KOPT-K1 (cell line): Measurements from ENCODE around the gene ABCC1.

ENCODE experiments used
- H3K27ac ChIP-seq: fragments of 200-600 bp; sonication (generic); 2 replicates; pipeline ENCODE4 v1.5.1; 2016; ENCODE audit warnings: antibody characterized with exemption, mild to moderate bottlenecking, low read depth, low read length; ENCODE audit not compliant: poor library complexity, severe bottlenecking
- H3K36me3 ChIP-seq: fragments of 200-600 bp; sonication (generic); 2 replicates; pipeline ENCODE4 v1.5.1; 2017; ENCODE audit warnings: antibody characterized with exemption, mild to moderate bottlenecking, low read length, moderate library complexity; ENCODE audit not compliant: insufficient read depth
- H3K9me3 ChIP-seq: fragments of 200-600 bp; sonication (generic); 2 replicates; pipeline ENCODE4 v1.5.1; 2017; ENCODE audit warnings: antibody characterized with exemption, low read length, mild to moderate bottlenecking; ENCODE audit not compliant: insufficient read depth, poor library complexity, severe bottlenecking

ABCC1 gene

GRCh38 chr16:16071631-16072244 is 122.3 kb downstream of the ABCC1 start:
- Histone ChIP-seq H3K9me3 (no peaks in the 10 kb centered on the region), H3K27ac (peak overlapping the region; percentile 35), H3K36me3 (peaks cover 93% of the 10 kb centered on the region)

GRCh38 chr16:16073001-16073545 is 123.7 kb downstream of the ABCC1 start:
- Histone ChIP-seq H3K9me3 (no peaks in the 10 kb centered on the region), H3K36me3 (peaks cover 93% of the 10 kb centered on the region), H3K27ac (peak overlapping the region; percentile 70)

GRCh38 chr16:16073891-16074881 is 124.8 kb downstream of the ABCC1 start:
- Histone ChIP-seq H3K9me3 (no peaks in the 10 kb centered on the region), H3K36me3 (peaks cover 94% of the 10 kb centered on the region), H3K27ac (peak overlapping the region; percentile 70)

- peak overlapping the region; percentile 70 for H3K27ac ChIP-seq
- peaks cover 94% of the 10 kb centered on the region for H3K36me3 ChIP-seq
- no peaks in the 10 kb centered on the region for H3K9me3 ChIP-seq
Observed at GRCh38 chr16:16075488-16076422, 126.3 kb downstream of the ABCC1 start.

GRCh38 chr16:16076423-16076813 is 127.0 kb downstream of the ABCC1 start:
- peaks cover 98% of the 10 kb centered on the region for H3K36me3 ChIP-seq
- H3K27ac ChIP-seq, result no peak overlapping the region
- no peaks in the 10 kb centered on the region for H3K9me3 ChIP-seq

- no peak overlapping the region for H3K27ac ChIP-seq
- peaks cover 100% of the 10 kb centered on the region for H3K36me3 ChIP-seq
- peaks cover 8% of the 10 kb centered on the region for H3K9me3 ChIP-seq
Observed at GRCh38 chr16:16080465-16081065, 131.1 kb downstream of the ABCC1 start.

GRCh38 chr16:16081141-16081540 is 131.7 kb downstream of the ABCC1 start:
- H3K9me3 ChIP-seq, result peaks cover 8% of the 10 kb centered on the region
- peaks cover 100% of the 10 kb centered on the region for H3K36me3 ChIP-seq

GRCh38 chr16:16082255-16082654 is 132.8 kb downstream of the ABCC1 start:
- peaks cover 100% of the 10 kb centered on the region for H3K36me3 ChIP-seq
- peaks cover 8% of the 10 kb centered on the region for H3K9me3 ChIP-seq
- no peak overlapping the region for H3K27ac ChIP-seq

More at GRCh38 chr16:16081141-16081540, 131.7 kb downstream of the ABCC1 start:
- H3K27ac ChIP-seq, result no peak overlapping the region

- Histone ChIP-seq H3K27ac (no peak overlapping the region), H3K9me3 (peaks cover 8% of the 10 kb centered on the region), H3K36me3 (peaks cover 100% of the 10 kb centered on the region)
Observed at GRCh38 chr16:16083421-16084156, 134.2 kb downstream of the ABCC1 start.

GRCh38 chr16:16084874-16085273 is 135.5 kb downstream of the ABCC1 start:
- H3K36me3 ChIP-seq, result peaks cover 100% of the 10 kb centered on the region
- peaks cover 8% of the 10 kb centered on the region for H3K9me3 ChIP-seq
- no peak overlapping the region for H3K27ac ChIP-seq

GRCh38 chr16:16086653-16087446 is 137.4 kb downstream of the ABCC1 start:
- H3K27ac ChIP-seq, result no peak overlapping the region
- peaks cover 100% of the 10 kb centered on the region for H3K36me3 ChIP-seq
- H3K9me3 ChIP-seq, result peaks cover 8% of the 10 kb centered on the region

GRCh38 chr16:16090238-16090637 is 140.8 kb downstream of the ABCC1 start:
- H3K36me3 ChIP-seq, result peaks cover 97% of the 10 kb centered on the region
- H3K27ac ChIP-seq, result no peak overlapping the region
- no peaks in the 10 kb centered on the region for H3K9me3 ChIP-seq
